ENCODE data around the gene ZNF740.
A peak's percentile ranks its signal among the peaks of the same experiment; 100 is the strongest.

The ZNF740 gene

GRCh38 chr12:53193985-53194716, 13.6 kb downstream of the ZNF740 start:
- TF ChIP-seq EZH2 (IDR thresholded peaks at IDR 0.05; ENCODE audit: borderline replicate concordance, low read length), result no peak
- no peak for TF ChIP-seq CTCF (IDR thresholded peaks at IDR 0.05; ENCODE audit: low read length)
- H3K4me2 ChIP-seq (ENCODE audit: low read length), result no peak overlapping the region
- H3K79me2 ChIP-seq (ENCODE audit: insufficient read depth, low read length), result no peaks in the 10 kb centered on the region
- no peaks in the 10 kb centered on the region for H4K20me1 ChIP-seq (ENCODE audit: insufficient read depth, low read length)
- no peak overlapping the region for H3K27ac ChIP-seq (ENCODE audit: low read depth, low read length, poor library complexity, severe bottlenecking)
- H3K4me3 ChIP-seq (ENCODE audit: low read depth, low read length, poor library complexity, severe bottlenecking), result no peak overlapping the region
- no peaks in the 10 kb centered on the region for H3K27me3 ChIP-seq (ENCODE audit: insufficient read depth, low read length)
- no peak overlapping the region for H3K9ac ChIP-seq (ENCODE audit: low read length)
- H3K9me2 ChIP-seq (ENCODE audit: low read depth, low read length), result no peaks in the 10 kb centered on the region
- H3F3A ChIP-seq (ENCODE audit: insufficient read depth, low read length), result no peaks in the 10 kb centered on the region; the same call in 1 of the 2 replicates
- no peaks in the 10 kb centered on the region for H3K9me3 ChIP-seq (ENCODE audit: low read length)
- H3K36me3 ChIP-seq (ENCODE audit: insufficient read depth, low read length), result peaks cover 20% of the 10 kb centered on the region; the same call in 1 of the 2 replicates
- H3K4me1 ChIP-seq (ENCODE audit: insufficient read depth, low read length, severe bottlenecking), result peaks cover 33% of the 10 kb centered on the region
- no peak overlapping the region for H2AFZ ChIP-seq (ENCODE audit: low read length)

- no peak overlapping the region for H2AFZ ChIP-seq (ENCODE audit: low read length)
- H3F3A ChIP-seq (ENCODE audit: insufficient read depth, low read length), result no peaks in the 10 kb centered on the region; the same call in 1 of the 2 replicates
- no peak overlapping the region for H3K4me3 ChIP-seq (ENCODE audit: low read depth, low read length, poor library complexity, severe bottlenecking)
- H3K9me2 ChIP-seq (ENCODE audit: low read depth, low read length), result no peaks in the 10 kb centered on the region
- peaks cover 42% of the 10 kb centered on the region for H3K4me1 ChIP-seq (ENCODE audit: insufficient read depth, low read length, severe bottlenecking)
- H3K9me3 ChIP-seq (ENCODE audit: low read length), result no peaks in the 10 kb centered on the region
- no peak overlapping the region for H3K4me2 ChIP-seq (ENCODE audit: low read length)
- peaks cover 20% of the 10 kb centered on the region; the same call in 1 of the 2 replicates for H3K36me3 ChIP-seq (ENCODE audit: insufficient read depth, low read length)
- H4K20me1 ChIP-seq (ENCODE audit: insufficient read depth, low read length), result no peaks in the 10 kb centered on the region
- no peak overlapping the region for H3K27ac ChIP-seq (ENCODE audit: low read depth, low read length, poor library complexity, severe bottlenecking)
- no peaks in the 10 kb centered on the region for H3K27me3 ChIP-seq (ENCODE audit: insufficient read depth, low read length)
- no peak for TF ChIP-seq CTCF (IDR thresholded peaks at IDR 0.05; ENCODE audit: low read length)
- TF ChIP-seq EZH2 (IDR thresholded peaks at IDR 0.05; ENCODE audit: borderline replicate concordance, low read length), result no peak
- H3K9ac ChIP-seq (ENCODE audit: low read length), result no peak overlapping the region
- no peaks in the 10 kb centered on the region for H3K79me2 ChIP-seq (ENCODE audit: insufficient read depth, low read length)
Observed at GRCh38 chr12:53194973-53195372, 14.5 kb downstream of the ZNF740 start.

- Histone ChIP-seq H3K9me3 (ENCODE audit: low read length) (no peaks in the 10 kb centered on the region), H3K9me2 (ENCODE audit: low read depth, low read length) (no peaks in the 10 kb centered on the region), H3K9ac (ENCODE audit: low read length) (peak overlapping the region; percentile 75; the same call in 1 of the 2 replicates), H3K4me1 (ENCODE audit: insufficient read depth, low read length, severe bottlenecking) (peaks cover 50% of the 10 kb centered on the region), H3K4me3 (ENCODE audit: low read depth, low read length, poor library complexity, severe bottlenecking) (no peak overlapping the region), H3K36me3 (ENCODE audit: insufficient read depth, low read length) (peaks cover 20% of the 10 kb centered on the region; the same call in 1 of the 2 replicates), H2AFZ (ENCODE audit: low read length) (no peak overlapping the region), H3K27me3 (ENCODE audit: insufficient read depth, low read length) (no peaks in the 10 kb centered on the region), H3F3A (ENCODE audit: insufficient read depth, low read length) (no peaks in the 10 kb centered on the region; the same call in 1 of the 2 replicates), H3K27ac (ENCODE audit: low read depth, low read length, poor library complexity, severe bottlenecking) (no peak overlapping the region), H3K79me2 (ENCODE audit: insufficient read depth, low read length) (no peaks in the 10 kb centered on the region), H3K4me2 (ENCODE audit: low read length) (peak overlapping the region; percentile 82), H4K20me1 (ENCODE audit: insufficient read depth, low read length) (no peaks in the 10 kb centered on the region)
- no peak for TF ChIP-seq EZH2 (IDR thresholded peaks at IDR 0.05; ENCODE audit: borderline replicate concordance, low read length)
- TF ChIP-seq CTCF (IDR thresholded peaks at IDR 0.05; ENCODE audit: low read length), result no peak
Observed at GRCh38 chr12:53195516-53196420, 15.2 kb downstream of the ZNF740 start.
